ENCODE data around the gene CSH2. TPM values are rescaled to one million over a fixed set of nuclear protein-coding genes. Genes with fewer than 3 reads are reported as not detected.

The CSH2 gene
- total and polyA plus RNA-seq, 9 of the 15 experiments (the other 6 are each of a cell fraction or from before 2014, with no cell fraction given) = not detected

DNA sequence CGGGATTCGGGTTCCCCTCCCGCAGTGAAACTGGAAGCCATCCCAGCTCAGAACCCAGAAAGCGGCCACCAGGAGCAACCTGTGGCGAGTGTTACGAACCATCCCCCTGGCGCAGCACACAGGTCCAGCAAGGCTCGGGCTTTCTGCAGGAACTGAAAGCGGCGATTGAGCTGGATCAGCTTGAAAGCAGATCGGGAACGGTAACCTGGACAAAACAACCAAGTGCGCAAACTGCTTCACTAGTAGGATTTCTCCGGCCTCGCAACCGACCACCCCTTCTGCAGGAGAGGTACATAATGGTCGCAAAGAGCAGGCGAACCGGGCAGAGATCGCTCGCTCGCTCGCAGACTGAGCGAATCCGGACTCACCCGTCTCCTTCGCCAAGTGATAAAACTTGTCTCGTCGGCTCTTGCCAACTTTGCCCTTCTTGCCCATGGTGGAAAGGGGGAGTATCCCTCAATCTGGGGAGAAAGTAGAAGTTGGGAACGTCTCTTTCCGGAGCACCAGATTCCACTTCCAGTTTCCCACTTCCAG, 46.9 kb downstream of the CSH2 start:
- Histone ChIP-seq H4K20me1 (replicated peaks; ENCODE audit: control insufficient read depth, insufficient read depth, low read length) (no peaks in the 10 kb centered on the region), H3K9me1 (ENCODE audit: control insufficient read depth, insufficient read depth, low read length) (no peaks in the 10 kb centered on the region), H3K79me2 (ENCODE audit: control insufficient read depth, insufficient read depth, low read length) (peaks cover 51% of the 10 kb centered on the region), H3K4me1 (replicated peaks in 1 of 2; ENCODE audit: control insufficient read depth in 2 of 2, insufficient read depth in 2 of 2, low read length in 2 of 2) (peaks cover 0 to 16% of the 10 kb centered on the region in 2 experiments; a peak in 3 of 5 replicates), H3K36me3 (ENCODE audit: control insufficient read depth, insufficient read depth, low read length) (peaks cover 80% of the 10 kb centered on the region), H3K4me2 (ENCODE audit: insufficient read depth, low read length) (peak overlapping the region; percentile 99), H3K9me3 (replicated peaks; ENCODE audit: control insufficient read depth, insufficient read depth, low read depth, low read length) (no peaks in the 10 kb centered on the region), H3K9ac (ENCODE audit: insufficient read depth in 1 of 2, low read depth in 2 of 2, low read length in 2 of 2) (peak overlapping the region; percentile 97 to 100), H3K4me3 (peak overlapping the region; percentile 92), H3K27ac (ENCODE audit: extremely low read depth, low read depth, low read length) (peak overlapping the region; percentile 100), H3K27me3 (ENCODE audit: control insufficient read depth in 2 of 2, insufficient read depth in 2 of 2, low read length in 2 of 2) (no peaks in the 10 kb centered on the region), H2AFZ (ENCODE audit: low read depth, low read length) (peak overlapping the region; percentile 100)
- in situ Hi-C loops (cut with MboI) = loop anchor here (25.0 kb wide), 1 partner anchor 389 kb away; the partner anchor contains the start of gene CYB561
- ATAC-seq (0 out of 3 replicates have a peak, but pooled peaks have one; percentile 2), DNase-seq (ENCODE audit: extremely low read depth in 1 of 4, low spot score in 3 of 4) (peak in 1 of 4 experiments; percentile 32), FAIRE-seq (no peak)
- intact Hi-C loops (cut with micrococcal nuclease) = loop anchor here (1.0 kb wide), 1 partner anchor 17 kb away; no protein-coding TSS in a partner anchor
- BruUV-seq (replicated peaks) = TSS peak; percentile 73
- POLR2A ChIA-PET = interaction anchor here (0.7 to 2.0 kb wide), 17 partner anchors 8 to 92 kb away, joined by 3 to 10 read pairs (median 4); partner anchors contain the start of genes CCDC47, DDX42 and SMARCD2
- under 1% methylated on average over 31 of the region's 31 CpGs for WGBS (ENCODE audit: insufficient coverage, low coverage, missing lambda C conversion rate)
- CTCF ChIA-PET (ENCODE audit: low intra/inter-chr PET ratio) = no interaction called here
- TF ChIP-seq ZNF212 (CRISPR knock-in tag; IDR thresholded peaks at IDR 0.05) = no peak
- no peak for TF ChIP-seq HLTF (IDR thresholded peaks at IDR 0.05)
- no peak for TF ChIP-seq SIX5 (IDR thresholded peaks at IDR 0.05; ENCODE audit: borderline replicate concordance in 1 of 2, insufficient read depth in 1 of 2, low read depth in 1 of 2, low read length in 2 of 2)
- no peak for TF ChIP-seq HMG20B (CRISPR knock-in tag; IDR thresholded peaks at IDR 0.05)
- TF ChIP-seq POU5F1 (IDR thresholded peaks at IDR 0.05; ENCODE audit: borderline replicate concordance, low read depth, low read length, partially characterized antibody) = no peak
- TF ChIP-seq, protein P1, sequence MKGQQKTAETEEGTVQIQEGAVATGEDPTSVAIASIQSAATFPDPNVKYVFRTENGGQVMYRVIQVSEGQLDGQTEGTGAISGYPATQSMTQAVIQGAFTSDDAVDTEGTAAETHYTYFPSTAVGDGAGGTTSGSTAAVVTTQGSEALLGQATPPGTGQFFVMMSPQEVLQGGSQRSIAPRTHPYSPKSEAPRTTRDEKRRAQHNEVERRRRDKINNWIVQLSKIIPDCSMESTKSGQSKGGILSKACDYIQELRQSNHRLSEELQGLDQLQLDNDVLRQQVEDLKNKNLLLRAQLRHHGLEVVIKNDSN (CRISPR knock-in tag; IDR thresholded peaks at IDR 0.05) = 0 out of 2 replicates have a peak, but pooled peaks have one; percentile 12
- TF ChIP-seq SAP30 (IDR thresholded peaks at IDR 0.05; ENCODE audit: borderline replicate concordance, insufficient read depth, low read depth, low read length, poor library complexity, severe bottlenecking) = peak; percentile 92
- TF ChIP-seq ZNF143 (CRISPR knock-in tag; IDR thresholded peaks at IDR 0.05) = no peak
- 0 out of 2 replicates have a peak, but pooled peaks have one; percentile 21 for TF ChIP-seq ZBTB7A (IDR thresholded peaks at IDR 0.05; ENCODE audit: borderline replicate concordance, control insufficient read depth, low read depth, low read length)
- no peak for TF ChIP-seq ETV5 (CRISPR knock-in tag; IDR thresholded peaks at IDR 0.05; ENCODE audit: low read depth)
- TF ChIP-seq, protein P2, sequence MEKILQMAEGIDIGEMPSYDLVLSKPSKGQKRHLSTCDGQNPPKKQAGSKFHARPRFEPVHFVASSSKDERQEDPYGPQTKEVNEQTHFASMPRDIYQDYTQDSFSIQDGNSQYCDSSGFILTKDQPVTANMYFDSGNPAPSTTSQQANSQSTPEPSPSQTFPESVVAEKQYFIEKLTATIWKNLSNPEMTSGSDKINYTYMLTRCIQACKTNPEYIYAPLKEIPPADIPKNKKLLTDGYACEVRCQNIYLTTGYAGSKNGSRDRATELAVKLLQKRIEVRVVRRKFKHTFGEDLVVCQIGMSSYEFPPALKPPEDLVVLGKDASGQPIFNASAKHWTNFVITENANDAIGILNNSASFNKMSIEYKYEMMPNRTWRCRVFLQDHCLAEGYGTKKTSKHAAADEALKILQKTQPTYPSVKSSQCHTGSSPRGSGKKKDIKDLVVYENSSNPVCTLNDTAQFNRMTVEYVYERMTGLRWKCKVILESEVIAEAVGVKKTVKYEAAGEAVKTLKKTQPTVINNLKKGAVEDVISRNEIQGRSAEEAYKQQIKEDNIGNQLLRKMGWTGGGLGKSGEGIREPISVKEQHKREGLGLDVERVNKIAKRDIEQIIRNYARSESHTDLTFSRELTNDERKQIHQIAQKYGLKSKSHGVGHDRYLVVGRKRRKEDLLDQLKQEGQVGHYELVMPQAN (IDR thresholded peaks at IDR 0.05; ENCODE audit: borderline replicate concordance) = peak; percentile 80; the same call in 1 of the 2 replicates
- TF ChIP-seq, protein P3, sequence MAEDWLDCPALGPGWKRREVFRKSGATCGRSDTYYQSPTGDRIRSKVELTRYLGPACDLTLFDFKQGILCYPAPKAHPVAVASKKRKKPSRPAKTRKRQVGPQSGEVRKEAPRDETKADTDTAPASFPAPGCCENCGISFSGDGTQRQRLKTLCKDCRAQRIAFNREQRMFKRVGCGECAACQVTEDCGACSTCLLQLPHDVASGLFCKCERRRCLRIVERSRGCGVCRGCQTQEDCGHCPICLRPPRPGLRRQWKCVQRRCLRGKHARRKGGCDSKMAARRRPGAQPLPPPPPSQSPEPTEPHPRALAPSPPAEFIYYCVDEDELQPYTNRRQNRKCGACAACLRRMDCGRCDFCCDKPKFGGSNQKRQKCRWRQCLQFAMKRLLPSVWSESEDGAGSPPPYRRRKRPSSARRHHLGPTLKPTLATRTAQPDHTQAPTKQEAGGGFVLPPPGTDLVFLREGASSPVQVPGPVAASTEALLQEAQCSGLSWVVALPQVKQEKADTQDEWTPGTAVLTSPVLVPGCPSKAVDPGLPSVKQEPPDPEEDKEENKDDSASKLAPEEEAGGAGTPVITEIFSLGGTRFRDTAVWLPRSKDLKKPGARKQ (CRISPR knock-in tag; IDR thresholded peaks at IDR 0.05) = no peak
- no peak for TF ChIP-seq ZNF3 (CRISPR knock-in tag; IDR thresholded peaks at IDR 0.05)
- no peak for TF ChIP-seq FOS (IDR thresholded peaks at IDR 0.05; ENCODE audit: extremely low read depth, insufficient read length)
- TF ChIP-seq KLF10 (CRISPR knock-in tag; IDR thresholded peaks at IDR 0.05) = no peak
- no peak for TF ChIP-seq NR1H2 (CRISPR knock-in tag; IDR thresholded peaks at IDR 0.05)

Data from K562 (cell line).